NCI-H1092 treated with DMSO at 0.1 percent for 48 hours (cell line): Measurements from ENCODE around the gene PARVB.
"Not testable (repeated sequence)": the region's sequence is repeated elsewhere in the genome, so short reads cannot be mapped to it uniquely, and the experiment has no call there.

ENCODE experiments used
- DNase-seq: peaks from one replicate; lab custom pipeline; 2025; lab: John Stamatoyannopoulos, UW

PARVB gene

GRCh38 chr22:44056649-44057048 is 32.5 kb downstream of the PARVB start:
- not testable (repeated sequence) for DNase-seq

GRCh38 chr22:44057401-44057987 is 33.4 kb downstream of the PARVB start:
- DNase-seq, result no peak

DNA sequence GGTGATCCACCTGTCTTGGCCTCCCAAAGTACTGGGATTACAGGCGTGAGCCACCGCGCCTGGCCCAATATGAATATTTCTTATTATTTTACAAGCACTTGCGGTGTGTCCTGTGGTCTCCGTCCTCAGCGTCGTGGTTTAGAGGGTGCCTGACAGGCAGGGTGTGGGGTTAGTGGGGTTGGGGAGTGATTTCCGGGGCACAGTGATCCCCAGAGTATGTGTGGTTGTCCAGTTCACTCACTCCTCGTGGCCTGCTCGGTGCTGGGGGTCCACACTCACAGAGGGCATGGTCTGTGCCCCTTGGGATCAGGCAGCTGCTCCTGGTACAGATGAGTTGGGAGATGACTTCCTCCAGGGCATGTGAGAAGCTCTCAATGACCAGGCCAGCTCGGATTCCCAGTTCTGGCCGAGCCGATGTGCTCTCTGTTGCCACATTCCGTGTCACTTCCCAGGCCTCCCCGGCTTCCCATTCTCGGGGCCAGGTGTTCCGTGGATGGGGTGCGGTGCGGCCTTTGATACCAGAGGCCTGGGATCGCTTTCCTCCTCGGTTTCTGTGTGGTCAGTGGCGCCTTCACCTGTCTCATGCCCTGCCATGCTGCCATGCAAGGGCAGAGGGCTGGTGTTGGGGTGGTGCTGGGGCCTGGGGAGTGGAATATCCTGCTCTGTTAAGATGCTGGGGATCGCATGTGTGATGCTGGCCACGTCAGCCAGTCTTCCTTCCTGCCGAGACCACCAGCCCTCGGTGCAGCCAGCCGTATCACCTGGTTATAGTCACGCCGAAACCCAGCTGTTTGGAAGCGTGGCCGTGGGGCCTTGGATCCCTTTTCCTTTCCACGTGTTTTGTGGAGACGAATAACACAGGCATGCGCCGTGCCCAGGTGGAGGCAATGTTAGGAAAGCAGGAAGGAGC is 39.6 kb downstream of the PARVB start:
- DNase-seq, result no peak

GRCh38 chr22:44067033-44067432 is 42.9 kb downstream of the PARVB start:
- no peak for DNase-seq

DNA sequence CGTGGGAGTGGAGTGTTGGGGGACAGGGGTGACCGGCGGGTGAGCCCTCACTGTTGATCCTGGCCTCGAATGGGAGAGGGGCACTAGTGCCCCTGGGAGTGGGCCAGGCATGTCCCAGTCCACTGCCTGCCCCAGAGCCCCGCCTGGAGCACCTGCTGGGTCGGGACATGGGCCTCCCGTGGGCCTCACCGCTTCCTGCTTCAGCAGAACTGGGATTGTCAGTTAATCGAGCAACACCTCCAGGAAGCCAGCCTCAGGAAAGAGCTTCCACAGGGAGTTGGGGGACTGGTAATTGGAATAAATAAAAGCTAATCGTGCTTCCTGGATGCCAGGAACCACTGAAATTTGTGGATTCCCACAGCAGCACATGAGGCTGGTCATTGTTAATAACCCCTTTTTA is 43.8 kb downstream of the PARVB start:
- DNase-seq, result no peak

DNA sequence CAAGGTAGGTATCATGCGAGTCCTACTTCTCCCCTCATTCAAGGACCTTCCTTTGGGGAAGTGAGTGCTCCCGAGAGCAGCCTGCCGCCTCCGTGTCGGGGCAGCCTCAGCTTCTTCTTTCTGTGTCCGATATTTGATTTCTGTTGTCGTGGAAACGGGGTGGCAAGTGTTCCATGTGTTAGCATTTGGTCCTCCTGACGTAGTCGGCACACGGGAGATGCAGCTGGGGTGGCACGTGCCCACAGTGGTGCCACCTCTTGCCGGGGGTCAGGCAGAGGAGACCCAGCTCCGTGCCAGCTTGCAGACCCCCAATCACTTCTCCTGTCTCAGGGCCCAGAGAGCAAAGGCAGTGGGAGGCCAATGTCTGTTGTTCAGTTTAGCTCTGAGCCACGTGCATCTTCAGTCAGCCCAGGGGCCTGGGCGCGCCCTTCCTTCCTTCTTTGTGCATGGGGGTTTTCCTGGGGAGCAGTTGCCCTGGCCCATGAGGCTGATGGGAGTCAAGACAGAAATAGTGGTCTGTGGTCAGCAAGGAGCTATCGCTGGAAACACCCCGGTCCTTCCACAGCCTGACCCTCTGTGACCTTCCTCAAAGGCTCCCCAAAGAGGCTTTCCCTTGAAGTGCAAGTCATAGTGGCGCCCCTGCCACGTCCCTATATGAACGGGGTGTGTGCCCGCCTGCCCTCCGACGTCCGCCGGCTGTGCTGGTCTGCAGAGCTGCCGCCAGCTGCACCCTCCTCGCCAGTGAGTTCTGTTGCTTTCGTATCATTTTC is 44.5 kb downstream of the PARVB start:
- DNase-seq, result no peak

DNA sequence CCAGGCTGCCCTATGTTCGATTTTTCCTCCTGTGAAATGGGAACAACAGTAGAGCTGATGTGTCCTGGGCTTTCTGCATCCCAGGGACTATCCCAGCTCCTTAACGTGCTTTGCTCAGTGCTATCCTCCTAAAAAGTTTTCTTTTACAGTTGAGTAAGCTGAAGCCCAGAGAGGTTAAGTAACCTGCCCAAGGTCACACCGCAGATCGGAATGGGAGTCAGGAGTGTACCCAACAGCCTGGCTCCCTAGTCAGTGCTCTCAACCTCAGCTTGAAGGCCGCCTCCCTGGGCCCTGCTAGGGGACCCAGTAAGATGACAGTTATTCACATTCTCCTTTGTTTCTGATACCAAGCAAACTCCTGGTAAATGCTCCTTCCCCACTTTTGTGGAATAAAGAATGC is 45.9 kb downstream of the PARVB start:
- no peak for DNase-seq

DNA sequence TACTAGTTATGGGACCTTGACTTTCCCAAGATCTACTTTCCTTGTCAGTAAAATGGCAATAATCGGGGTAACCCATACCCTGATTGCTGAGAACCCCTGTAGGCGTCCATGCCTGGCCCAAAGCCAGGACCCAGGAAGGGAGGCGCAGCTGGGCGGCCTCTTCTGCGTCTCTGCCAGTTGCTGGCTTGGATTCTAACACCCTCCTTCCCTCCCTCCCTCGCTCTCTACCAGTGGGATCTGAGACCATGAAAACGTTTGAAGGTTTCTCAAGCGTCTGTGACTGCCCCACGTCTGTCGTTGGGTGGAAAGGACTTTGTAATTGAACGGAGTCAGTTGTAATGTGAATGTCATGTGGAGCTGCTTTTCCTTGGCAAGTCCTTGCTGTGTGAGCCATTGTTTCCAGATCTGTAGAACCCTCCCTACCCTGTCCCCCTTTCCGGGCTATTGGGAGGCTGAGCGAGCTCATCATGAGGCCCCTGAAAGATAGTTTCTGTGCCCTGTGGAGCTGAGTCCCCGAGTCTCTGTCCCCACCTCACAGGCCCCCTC is 47.8 kb downstream of the PARVB start:
- no peak for DNase-seq

- DNase-seq, result no peak
Observed at GRCh38 chr22:44074337-44074984, 50.4 kb downstream of the PARVB start.

- no peak for DNase-seq
Observed at GRCh38 chr22:44075022-44075421, 50.9 kb downstream of the PARVB start.

GRCh38 chr22:44075670-44076069 is 51.6 kb downstream of the PARVB start:
- no peak for DNase-seq

- DNase-seq, result no peak
Observed at GRCh38 chr22:44076825-44077224, 52.7 kb downstream of the PARVB start.

GRCh38 chr22:44080936-44081861 is 57.1 kb downstream of the PARVB start:
- peak; percentile 63 for DNase-seq

- DNase-seq, result no peak
Observed at GRCh38 chr22:44082801-44083200, 58.7 kb downstream of the PARVB start.

DNA sequence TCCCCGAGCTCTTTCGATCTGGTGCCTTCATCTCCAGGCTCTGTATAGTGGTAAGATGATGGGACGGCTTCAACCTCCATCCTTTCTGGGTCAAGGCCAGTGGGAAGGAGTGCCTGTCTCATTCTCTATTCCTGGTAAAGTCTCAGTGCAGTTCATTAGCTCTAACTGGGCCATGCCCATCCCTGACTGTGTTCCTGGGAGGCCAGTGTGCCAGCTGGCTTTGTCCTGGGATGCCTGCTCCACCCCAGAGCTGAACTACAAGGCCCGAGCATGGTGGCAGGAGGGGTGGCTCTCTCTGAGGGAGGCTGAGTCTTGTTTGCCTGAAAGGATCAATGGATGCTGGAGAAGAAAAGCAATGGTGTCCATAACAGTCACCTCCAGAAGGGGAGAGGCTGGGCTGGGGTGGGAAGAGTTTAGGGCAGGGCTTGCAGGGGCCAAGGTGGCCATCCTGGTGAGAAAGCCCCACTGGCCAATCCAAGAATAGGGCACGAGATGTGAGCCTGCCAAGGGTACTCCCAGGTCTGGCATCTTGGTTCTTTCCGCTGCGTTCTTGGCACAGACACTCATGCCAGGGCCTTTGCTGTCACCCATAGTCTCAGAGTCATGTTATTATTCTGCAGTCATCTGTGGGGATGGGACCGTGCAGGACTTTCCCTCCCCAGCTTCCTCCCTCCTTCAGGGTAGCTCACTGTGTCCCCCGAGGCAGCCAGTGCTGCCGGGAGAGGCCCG is 60.1 kb downstream of the PARVB start:
- DNase-seq, result no peak

- peak; percentile 0 for DNase-seq
Observed at GRCh38 chr22:44085743-44086270, 61.7 kb downstream of the PARVB start.

GRCh38 chr22:44086271-44087088 is 62.4 kb downstream of the PARVB start:
- no peak for DNase-seq

DNA sequence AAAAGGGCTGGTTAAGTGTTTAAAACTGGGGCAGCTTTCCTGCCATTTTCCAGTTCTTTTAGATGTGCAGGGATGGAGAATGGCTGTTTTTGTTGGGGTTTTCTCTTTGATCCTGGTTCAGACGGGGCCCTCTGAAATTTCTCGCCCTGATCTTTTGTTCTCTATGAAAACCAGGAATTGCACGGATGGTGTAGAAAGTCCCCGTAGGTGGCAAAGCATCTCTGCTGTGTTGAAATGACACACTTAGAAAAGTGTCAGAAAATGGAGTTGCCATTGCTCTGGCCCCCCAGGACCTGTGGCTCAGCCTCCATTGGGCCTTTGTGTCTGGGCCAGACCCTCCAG is 63.0 kb downstream of the PARVB start:
- DNase-seq, result no peak

DNA sequence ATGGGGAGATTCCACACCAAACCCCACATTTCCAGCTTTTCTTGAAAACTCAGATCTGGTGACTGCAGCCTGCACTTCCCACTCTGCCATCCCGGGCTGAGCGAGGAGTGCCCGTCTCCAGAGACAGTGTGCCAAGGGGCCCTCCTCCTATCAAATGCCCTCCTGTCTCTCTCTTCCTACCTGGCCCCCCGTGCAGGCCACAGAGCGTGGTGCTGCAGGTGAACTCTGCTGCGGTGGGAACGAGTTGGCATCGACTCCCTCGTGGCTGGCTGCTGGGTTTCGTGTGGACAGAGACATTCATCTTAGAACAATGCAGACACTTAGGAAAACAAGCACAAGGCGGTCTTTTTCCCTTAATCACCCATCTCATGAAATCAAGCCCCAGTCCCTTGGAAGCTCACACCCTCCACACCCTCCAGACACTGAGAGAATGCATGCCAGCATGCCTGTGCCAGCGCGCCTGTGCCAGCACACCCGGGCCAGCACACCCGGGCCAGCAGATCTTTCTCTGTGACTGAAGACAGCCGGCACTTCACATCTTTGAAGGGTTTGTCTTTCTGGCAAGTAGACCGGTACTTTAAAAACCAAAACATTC is 65.0 kb downstream of the PARVB start:
- no peak for DNase-seq
